Tibial nerve (tissue), 4 donors: ENCODE results near the gene GPR21. TPM values are rescaled to one million over a fixed set of nuclear protein-coding genes. Genes with fewer than 3 reads are reported as not detected.

ENCODE experiments used
- DNase-seq, 2 donors: peaks; one replicate each; pipeline ENCODE4 v3.0.0-alpha.2; 2019; ENCODE audit warnings: low spot score in 2 of 2
- H3K27ac ChIP-seq, 4 donors: fragments of 200-600 bp; sonication (generic) in 3 of 4; one replicate each; pipeline ENCODE4 v1.5.1; 2017 to 2019; ENCODE audit warnings: mild to moderate bottlenecking in 1 of 4
- H3K27me3 ChIP-seq, 2 donors: fragments of 200-600 bp; sonication (generic) in 1 of 2; one replicate each; pipeline versions ENCODE4 v1.5.1 to v1.6.0; 2017 to 2019
- H3K36me3 ChIP-seq, 3 donors: fragments of 200-600 bp; sonication (generic); one replicate each; pipeline ENCODE4 v1.5.1; 2018 to 2019
- H3K4me1 ChIP-seq, 4 donors: fragments of 200-600 bp; sonication (generic) in 3 of 4; one replicate each; pipeline ENCODE4 v1.5.1; 2017 to 2019
- H3K4me3 ChIP-seq, 4 donors: fragments of 200-600 bp; sonication (generic) in 3 of 4; one replicate each; pipeline ENCODE4 v1.5.1; 2017 to 2019; ENCODE audit warnings: mild to moderate bottlenecking in 1 of 4, moderate library complexity in 1 of 4
- H3K9me3 ChIP-seq, 4 donors: fragments of 200-600 bp; sonication (generic) in 3 of 4; one replicate each; pipeline ENCODE4 v1.5.1; 2017 to 2019
- EP300 ChIP-seq, 2 donors: sonication (generic); formaldehyde crosslinking; IDR thresholded peaks; one replicate each; pipeline ENCODE4 v1.6.1; 2017; ENCODE audit warnings: antibody characterized with exemption in 2 of 2, mild to moderate bottlenecking in 1 of 2
- POLR2A ChIP-seq, 2 donors: fragments of 450-650 bp; IDR thresholded peaks; one replicate each; pipeline ENCODE4 v1.6.1; 2017; ENCODE audit warnings: antibody characterized with exemption in 2 of 2, mild to moderate bottlenecking in 2 of 2, moderate library complexity in 2 of 2
- WGBS, 2 donors: methylation state at CpG; one replicate each; pipeline ENCODE4 v1.1.5; 2018; 5-methylcytosine and 5-hydroxymethylcytosine counted together
- total RNA-seq, 4 donors: library from RNA; depleted of rRNA; stranded (reverse); fragments of >200 nt; gene quantifications; one replicate each; pipeline ENCODE4 v1.1.0, GENCODE V29; 2016
- TF ChIP-seq, protein P1 (sequence below), 5 experiments: fragments of 200-600 bp in 3 of 5; fragments of 450-650 bp in 2 of 5; sonication (generic) in 3 of 5; IDR thresholded peaks; one replicate each; pipeline ENCODE4 v1.5.1; 2016 to 2019; ENCODE audit warnings: antibody characterized with exemption in 5 of 5, mild to moderate bottlenecking in 3 of 5, moderate library complexity in 2 of 5

The GPR21 gene
- total RNA-seq, 4 donors from 2014 or later, result 0.98 to 4.4 (median 3.9) TPM; not detected in 1

DNA sequence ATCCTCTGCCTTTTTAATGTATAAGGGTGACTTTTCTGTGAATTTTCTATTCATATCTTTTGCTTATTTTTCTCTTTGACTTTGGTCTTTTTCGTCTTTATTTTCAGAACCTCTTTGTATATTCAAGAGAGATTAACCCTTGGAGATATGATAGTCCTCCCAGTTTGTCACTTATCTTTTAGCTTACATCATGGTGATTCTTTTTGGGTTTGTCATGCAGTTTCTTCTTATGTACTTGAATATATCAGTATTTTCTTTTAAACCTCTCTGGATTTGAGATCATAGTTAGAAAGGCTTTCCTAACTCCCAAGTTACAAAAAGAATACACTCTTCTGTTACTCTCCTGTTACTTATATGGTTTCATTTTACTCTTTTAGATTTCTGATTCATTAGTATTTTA, 27.5 kb upstream of the GPR21 start:
- H3K27me3 ChIP-seq, result no peaks in the 10 kb centered on the region
- WGBS, 2 donors, result 41 to 57% methylated on average over 1 of the region's 1 CpG
- peaks cover 0 to 24% (median 5%) of the 10 kb centered on the region in 3 donors for H3K36me3 ChIP-seq
- H3K27ac ChIP-seq, result no peak overlapping the region
- TF ChIP-seq EP300 (IDR thresholded peaks at IDR 0.05), result no peak
- TF ChIP-seq POLR2A (IDR thresholded peaks at IDR 0.05), result no peak
- TF ChIP-seq, protein P1, sequence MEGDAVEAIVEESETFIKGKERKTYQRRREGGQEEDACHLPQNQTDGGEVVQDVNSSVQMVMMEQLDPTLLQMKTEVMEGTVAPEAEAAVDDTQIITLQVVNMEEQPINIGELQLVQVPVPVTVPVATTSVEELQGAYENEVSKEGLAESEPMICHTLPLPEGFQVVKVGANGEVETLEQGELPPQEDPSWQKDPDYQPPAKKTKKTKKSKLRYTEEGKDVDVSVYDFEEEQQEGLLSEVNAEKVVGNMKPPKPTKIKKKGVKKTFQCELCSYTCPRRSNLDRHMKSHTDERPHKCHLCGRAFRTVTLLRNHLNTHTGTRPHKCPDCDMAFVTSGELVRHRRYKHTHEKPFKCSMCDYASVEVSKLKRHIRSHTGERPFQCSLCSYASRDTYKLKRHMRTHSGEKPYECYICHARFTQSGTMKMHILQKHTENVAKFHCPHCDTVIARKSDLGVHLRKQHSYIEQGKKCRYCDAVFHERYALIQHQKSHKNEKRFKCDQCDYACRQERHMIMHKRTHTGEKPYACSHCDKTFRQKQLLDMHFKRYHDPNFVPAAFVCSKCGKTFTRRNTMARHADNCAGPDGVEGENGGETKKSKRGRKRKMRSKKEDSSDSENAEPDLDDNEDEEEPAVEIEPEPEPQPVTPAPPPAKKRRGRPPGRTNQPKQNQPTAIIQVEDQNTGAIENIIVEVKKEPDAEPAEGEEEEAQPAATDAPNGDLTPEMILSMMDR (IDR thresholded peaks at IDR 0.05), result no peak
- no peak for DNase-seq
- peaks cover 0 to 25% (median 2%) of the 10 kb centered on the region in 4 donors for H3K4me1 ChIP-seq
- no peaks in the 10 kb centered on the region for H3K9me3 ChIP-seq
- no peak overlapping the region for H3K4me3 ChIP-seq

DNA sequence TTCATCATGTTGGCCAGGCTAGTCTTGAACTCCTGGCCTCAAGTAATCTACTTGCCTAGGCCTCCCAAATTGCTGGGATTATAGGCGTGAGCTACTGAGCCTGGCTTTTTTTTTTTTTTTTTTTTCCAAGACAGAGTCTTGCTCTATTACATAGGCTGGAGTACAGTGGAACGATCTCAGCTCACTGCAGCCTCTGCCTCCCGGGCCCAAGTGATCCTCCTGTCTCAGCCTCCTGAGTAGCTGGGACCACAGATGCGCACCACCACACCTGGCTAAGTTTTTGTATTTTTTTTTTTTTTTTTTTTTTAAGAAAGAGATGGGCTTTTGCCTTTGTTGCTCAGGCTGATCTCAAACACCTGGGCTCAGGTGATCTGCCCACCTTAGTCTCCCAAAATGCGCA, 26.2 kb upstream of the GPR21 start:
- H3K9me3 ChIP-seq, result no peaks in the 10 kb centered on the region
- no peaks in the 10 kb centered on the region for H3K27me3 ChIP-seq
- peaks cover 0 to 24% (median 5%) of the 10 kb centered on the region in 3 donors for H3K36me3 ChIP-seq
- TF ChIP-seq, protein P1 (IDR thresholded peaks at IDR 0.05), result no peak
- TF ChIP-seq POLR2A (IDR thresholded peaks at IDR 0.05) (no peak), EP300 (IDR thresholded peaks at IDR 0.05) (no peak)
- H3K4me3 ChIP-seq, result no peak overlapping the region
- no peak for DNase-seq
- no peak overlapping the region for H3K27ac ChIP-seq
- H3K4me1 ChIP-seq, result peaks cover 0 to 25% (median 2%) of the 10 kb centered on the region in 4 donors
- 76 to 90% methylated on average over 5 of the region's 5 CpGs for WGBS, 2 donors

DNA sequence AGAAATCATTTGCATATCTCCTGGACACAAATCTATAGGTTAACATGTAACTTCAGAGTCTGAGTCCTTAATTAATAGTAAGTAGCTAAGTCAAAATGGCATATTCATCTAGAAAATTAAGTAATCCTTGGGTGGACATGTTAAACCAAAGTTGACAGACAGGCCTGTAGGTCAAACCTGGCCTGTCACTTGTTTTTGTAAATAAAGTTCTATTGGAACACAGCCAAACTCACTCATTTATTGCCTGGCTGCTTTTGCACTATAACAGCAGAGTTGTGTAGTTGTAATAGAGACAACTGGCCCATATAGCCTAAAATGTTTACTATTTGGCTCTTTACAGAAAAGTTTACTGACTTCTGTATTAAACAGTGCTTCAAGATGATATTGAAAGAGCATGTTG, 24.6 kb upstream of the GPR21 start:
- DNase-seq, result no peak
- Histone ChIP-seq H3K27me3 (no peaks in the 10 kb centered on the region), H3K4me1 (peaks cover 0 to 10% (median 0%) of the 10 kb centered on the region in 4 donors), H3K9me3 (no peaks in the 10 kb centered on the region), H3K36me3 (peaks cover 0 to 41% (median 5%) of the 10 kb centered on the region in 3 donors), H3K27ac (no peak overlapping the region), H3K4me3 (no peak overlapping the region)
- TF ChIP-seq, protein P1 (IDR thresholded peaks at IDR 0.05), result no peak
- TF ChIP-seq EP300 (IDR thresholded peaks at IDR 0.05), result no peak
- TF ChIP-seq POLR2A (IDR thresholded peaks at IDR 0.05), result no peak

DNA sequence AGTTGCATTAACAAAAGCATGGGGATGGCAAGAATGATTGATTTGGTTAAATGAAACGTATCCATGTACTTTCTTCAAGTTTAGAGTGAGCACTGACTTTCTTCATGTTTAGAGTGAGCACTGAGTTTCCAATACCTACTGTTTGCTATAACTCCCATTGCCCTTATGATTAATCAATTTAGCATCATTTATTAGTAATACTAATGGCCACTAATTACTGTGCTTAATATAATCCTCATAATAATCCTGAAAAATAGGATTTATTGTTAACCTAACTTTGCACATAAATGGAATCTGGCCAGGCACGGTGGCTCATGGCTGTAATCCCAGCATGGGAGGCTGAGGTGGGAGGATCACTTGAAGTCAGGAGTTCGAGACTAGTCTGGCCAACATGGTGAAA, 22.1 kb upstream of the GPR21 start:
- H3K4me3 ChIP-seq, result no peak overlapping the region
- H3K27ac ChIP-seq, result no peak overlapping the region
- TF ChIP-seq, protein P1 (IDR thresholded peaks at IDR 0.05), result no peak
- TF ChIP-seq EP300 (IDR thresholded peaks at IDR 0.05) (no peak), POLR2A (IDR thresholded peaks at IDR 0.05) (no peak)
- H3K9me3 ChIP-seq, result no peaks in the 10 kb centered on the region
- no peak for DNase-seq
- H3K4me1 ChIP-seq, result peaks cover 0 to 10% (median 0%) of the 10 kb centered on the region in 4 donors
- 89 to 91% methylated on average over 3 of the region's 3 CpGs for WGBS, 2 donors
- H3K36me3 ChIP-seq, result peaks cover 0 to 63% (median 5%) of the 10 kb centered on the region in 3 donors
- no peaks in the 10 kb centered on the region for H3K27me3 ChIP-seq

DNA sequence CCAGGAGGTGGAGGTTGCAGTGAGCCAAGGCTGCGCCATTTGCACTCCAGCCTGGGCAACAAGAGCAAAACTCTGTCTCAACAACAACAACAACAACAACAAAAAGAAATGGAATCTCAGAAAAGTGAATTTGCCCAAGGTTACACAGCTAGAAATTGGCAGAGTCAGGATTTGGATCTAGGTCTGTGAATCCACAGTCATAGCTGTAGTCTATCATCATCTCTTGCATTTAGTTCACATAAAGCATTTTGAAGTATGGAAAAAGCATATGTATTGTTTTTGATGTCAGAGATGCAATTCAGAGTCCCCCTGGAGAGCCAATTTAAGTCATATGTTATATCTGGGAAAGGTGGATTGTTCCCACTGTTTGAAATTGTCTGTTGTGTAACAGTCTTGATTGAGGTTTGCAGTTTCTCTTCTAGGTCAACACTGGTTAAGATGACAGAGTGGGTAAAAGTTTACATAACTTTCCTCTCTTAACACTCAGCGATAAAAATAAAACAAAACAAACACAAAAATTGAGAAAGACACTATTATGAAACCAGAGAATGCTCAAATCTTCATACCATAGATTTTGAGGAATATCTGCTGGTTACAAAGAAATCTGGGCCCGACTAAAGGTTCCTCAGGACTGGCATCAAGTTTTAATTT, 21.5 kb upstream of the GPR21 start:
- 80 to 86% methylated on average over 3 of the region's 3 CpGs for WGBS, 2 donors
- Histone ChIP-seq H3K27ac (peak overlapping the region in 1 of 4 donors; percentile 27), H3K27me3 (no peaks in the 10 kb centered on the region), H3K4me3 (no peak overlapping the region), H3K36me3 (peaks cover 0 to 64% (median 5%) of the 10 kb centered on the region in 3 donors), H3K4me1 (peaks cover 0 to 10% (median 0%) of the 10 kb centered on the region in 4 donors), H3K9me3 (no peaks in the 10 kb centered on the region)
- TF ChIP-seq, protein P1 (IDR thresholded peaks at IDR 0.05), result no peak
- no peak for TF ChIP-seq EP300 (IDR thresholded peaks at IDR 0.05)
- no peak for TF ChIP-seq POLR2A (IDR thresholded peaks at IDR 0.05)
- no peak for DNase-seq
